Endothelial cell (in vitro differentiated cells): Measurements from ENCODE around the gene PRR20C. TPM values are rescaled to one million over a fixed set of nuclear protein-coding genes. Genes with fewer than 3 reads are reported as not detected.
"Not testable (repeated sequence)": the region's sequence is repeated elsewhere in the genome, so short reads cannot be mapped to it uniquely, and the experiment has no call there.

Experiments used
- DNase-seq: peaks from one replicate; pipeline ENCODE4 v3.0.0; 2021; ENCODE audit warnings: low spot score
- H3K27ac Mint-ChIP-seq: one replicate; pipeline ENCODE4 v1.8.0; 2021; ENCODE audit warnings: mixed read lengths, inconsistent platforms; ENCODE audit not compliant: unreplicated experiment
- H3K27me3 Mint-ChIP-seq: one replicate; pipeline ENCODE4 v1.8.0; 2021; ENCODE audit warnings: mild to moderate bottlenecking, moderate library complexity, mixed read lengths, inconsistent platforms; ENCODE audit not compliant: unreplicated experiment
- H3K36me3 Mint-ChIP-seq: one replicate; pipeline ENCODE4 v1.8.0; 2021; ENCODE audit warnings: mild to moderate bottlenecking, low read depth, mixed read lengths, inconsistent platforms; ENCODE audit not compliant: unreplicated experiment
- H3K4me1 Mint-ChIP-seq: one replicate; pipeline ENCODE4 v1.8.0; 2021; ENCODE audit warnings: mild to moderate bottlenecking, mixed read lengths, inconsistent platforms; ENCODE audit not compliant: unreplicated experiment
- H3K4me3 Mint-ChIP-seq: one replicate; pipeline ENCODE4 v1.8.0; 2021; ENCODE audit warnings: mild to moderate bottlenecking, mixed read lengths, inconsistent platforms; ENCODE audit not compliant: unreplicated experiment
- H3K9me3 Mint-ChIP-seq: one replicate; pipeline ENCODE4 v1.8.0; 2021; ENCODE audit warnings: mixed read lengths, inconsistent platforms; ENCODE audit not compliant: unreplicated experiment
- CTCF ChIP-seq: fragments of 200-600 bp; sonication (generic); IDR thresholded peaks from one replicate; pipeline ENCODE4 v1.5.0; 2021; ENCODE audit warnings: antibody characterized with exemption; ENCODE audit not compliant: unreplicated experiment
- long read RNA-seq: library from polyadenylated mRNA; unstranded; transcript quantifications from one replicate; pipeline ENCODE4 v2.0.0, GENCODE V29; 2020; ENCODE audit not compliant: unreplicated experiment
- total RNA-seq: library from RNA; stranded (reverse); fragmentation: NEBNext Ultra II Directional; extraction: Animal tissue kit (Norgen Biotek cat#: 25700); gene quantifications from one replicate; pipeline ENCODE4 v1.2.1, GENCODE V29; 2021; ENCODE audit not compliant: unreplicated experiment

PRR20C gene
- not detected for total RNA-seq
- long read RNA-seq, result 0 reads

- H3K27me3 Mint-ChIP-seq, H3K36me3 Mint-ChIP-seq, H3K4me3 Mint-ChIP-seq, H3K9me3 Mint-ChIP-seq, H3K4me1 Mint-ChIP-seq, DNase-seq, H3K27ac Mint-ChIP-seq: not testable (repeated sequence)
Measured at GRCh38 chr13:57153761-57154160, at the start of gene PRR20C. TSS of gene PRR20C (plus strand) at chr13:57154061. CDS start at chr13:57154448, 387 bp downstream.

- Mint-ChIP-seq H3K36me3 (no peaks in the 10 kb centered on the region), H3K9me3 (no peaks in the 10 kb centered on the region), H3K27me3 (peaks cover 2% of the 10 kb centered on the region), H3K4me3 (no peak overlapping the region), H3K27ac (no peak overlapping the region), H3K4me1 (no peaks in the 10 kb centered on the region)
- TF ChIP-seq CTCF, result no peak
- DNase-seq, result no peak
Measured at GRCh38 chr13:57114945-57115344, 38.9 kb upstream of the PRR20C start.

- no peak for TF ChIP-seq CTCF
- no peaks in the 10 kb centered on the region for H3K4me1 Mint-ChIP-seq
- no peak overlapping the region for H3K27ac Mint-ChIP-seq
- no peak for DNase-seq
- no peaks in the 10 kb centered on the region for H3K36me3 Mint-ChIP-seq
- H3K27me3 Mint-ChIP-seq, result no peaks in the 10 kb centered on the region
- H3K4me3 Mint-ChIP-seq, result no peak overlapping the region
- no peaks in the 10 kb centered on the region for H3K9me3 Mint-ChIP-seq
Measured at GRCh38 chr13:57123681-57124080, 30.2 kb upstream of the PRR20C start.

GRCh38 chr13:57128909-57129308 lies 25.0 kb upstream of the PRR20C start:
- no peak for DNase-seq
- H3K4me1 Mint-ChIP-seq, result no peaks in the 10 kb centered on the region
- H3K27ac Mint-ChIP-seq, result no peak overlapping the region
- H3K36me3 Mint-ChIP-seq, result no peaks in the 10 kb centered on the region
- TF ChIP-seq CTCF, result no peak
- no peak overlapping the region for H3K4me3 Mint-ChIP-seq
- H3K9me3 Mint-ChIP-seq, result no peaks in the 10 kb centered on the region
- H3K27me3 Mint-ChIP-seq, result no peaks in the 10 kb centered on the region

GRCh38 chr13:57136093-57136492 lies 17.8 kb upstream of the PRR20C start:
- TF ChIP-seq CTCF, result no peak
- Mint-ChIP-seq H3K27me3 (no peaks in the 10 kb centered on the region), H3K9me3 (no peaks in the 10 kb centered on the region), H3K36me3 (no peaks in the 10 kb centered on the region), H3K27ac (no peak overlapping the region), H3K4me1 (no peaks in the 10 kb centered on the region), H3K4me3 (no peak overlapping the region)
- DNase-seq, result no peak

GRCh38 chr13:57137585-57137984 lies 16.3 kb upstream of the PRR20C start:
- Mint-ChIP-seq H3K27me3 (no peaks in the 10 kb centered on the region), H3K36me3 (no peaks in the 10 kb centered on the region), H3K9me3 (no peaks in the 10 kb centered on the region), H3K4me1 (no peaks in the 10 kb centered on the region), H3K4me3 (no peak overlapping the region), H3K27ac (no peak overlapping the region)
- no peak for TF ChIP-seq CTCF
- DNase-seq, result no peak
